Activated T-helper 2 cell treated with anti-CD3 and anti-CD28 coated beads, Interferon-gamma antibody, Interleukin-2, Interleukin-4, amounts not matched to agents 10 μg/mL and 5 μg/mL and 100 μg/mL, durations not matched to agents 14 hours and 24 hours and 36 hours (primary cell): ENCODE results near the gene SLC35E2B. TPM values are rescaled to one million over a fixed set of nuclear protein-coding genes. Genes with fewer than 3 reads are reported as not detected.
"Not testable (repeated sequence)": the region's sequence is repeated elsewhere in the genome, so short reads cannot be mapped to it uniquely, and the experiment has no call there.

Source experiments
- DNase-seq: peaks from one replicate; pipeline ENCODE4 v3.0.0; 2021; ENCODE audit warnings: low spot score
- H3K27ac Mint-ChIP-seq: one replicate; pipeline ENCODE4 v1.8.0; 2021; ENCODE audit warnings: mixed read lengths
- H3K27me3 Mint-ChIP-seq: one replicate; pipeline ENCODE4 v1.8.0; 2021; ENCODE audit warnings: low read depth, mixed read lengths
- H3K36me3 Mint-ChIP-seq: one replicate; pipeline ENCODE4 v1.8.0; 2021; ENCODE audit warnings: low read depth, mixed read lengths
- H3K4me1 Mint-ChIP-seq: one replicate; pipeline ENCODE4 v1.8.0; 2021; ENCODE audit warnings: low read depth, mixed read lengths
- H3K4me3 Mint-ChIP-seq: one replicate; pipeline ENCODE4 v1.8.0; 2021; ENCODE audit warnings: low read depth, mild to moderate bottlenecking, moderate library complexity, mixed read lengths
- H3K9me3 Mint-ChIP-seq: one replicate; pipeline ENCODE4 v1.8.0; 2021; ENCODE audit warnings: mixed read lengths
- intact Hi-C: fragments of 100-400 bp; cut with micrococcal nuclease; formaldehyde crosslinking; loops from one replicate; pipeline ENCODE4 v1.15.1; 2023
- total RNA-seq: library from RNA; stranded (reverse); gene quantifications from 2 replicates; pipeline ENCODE4 v1.2.3, GENCODE V29; 2022

The SLC35E2B gene
- 41.9 and 42.9 TPM in 2 replicates for total RNA-seq

GRCh38 chr1:1692714-1693647 lies at the start of gene SLC35E2B:
SLC35E2B (minus strand) TSS chr1:1692795; CDS start chr1:1676699, 16,096 bp downstream.
- H3K4me1 Mint-ChIP-seq, intact Hi-C loops, H3K27me3 Mint-ChIP-seq, H3K9me3 Mint-ChIP-seq: not testable (repeated sequence)
- DNase-seq = peak; percentile 93
- Mint-ChIP-seq H3K4me3 (peak within 1 kb of the TSS; percentile 77), H3K36me3 (peaks cover 12% of the 10 kb centered on the region), H3K27ac (peak within 1 kb of the TSS; percentile 95)

DNA sequence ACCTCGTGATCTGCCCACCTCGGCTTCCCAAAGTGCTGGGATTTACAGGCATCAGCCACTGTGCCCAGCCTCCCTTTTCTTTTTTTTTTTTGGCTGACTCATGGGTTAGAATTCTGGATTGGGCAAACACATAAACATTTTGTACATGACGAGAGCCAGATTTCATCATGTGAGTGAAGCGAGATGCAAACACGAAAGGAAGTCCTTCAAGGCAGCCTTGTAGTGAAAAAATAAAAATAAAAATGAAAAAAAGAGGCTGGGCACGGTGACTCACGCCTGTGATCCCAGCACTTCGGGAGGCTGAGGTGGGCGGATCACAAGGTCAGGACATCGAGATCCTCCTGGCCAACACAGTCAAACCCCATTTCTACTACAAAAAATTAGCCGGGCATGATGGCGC lies 48.4 kb upstream of the SLC35E2B start:
- H3K4me3 Mint-ChIP-seq, H3K27ac Mint-ChIP-seq, H3K36me3 Mint-ChIP-seq, H3K4me1 Mint-ChIP-seq, intact Hi-C loops, DNase-seq, H3K27me3 Mint-ChIP-seq, H3K9me3 Mint-ChIP-seq: not testable (repeated sequence)

GRCh38 chr1:1738799-1739337 lies 46.3 kb upstream of the SLC35E2B start:
- peaks cover 13% of the 10 kb centered on the region for H3K36me3 Mint-ChIP-seq
- H3K4me1 Mint-ChIP-seq, H3K27me3 Mint-ChIP-seq, DNase-seq, intact Hi-C loops, H3K27ac Mint-ChIP-seq, H3K9me3 Mint-ChIP-seq, H3K4me3 Mint-ChIP-seq: not testable (repeated sequence)

DNA sequence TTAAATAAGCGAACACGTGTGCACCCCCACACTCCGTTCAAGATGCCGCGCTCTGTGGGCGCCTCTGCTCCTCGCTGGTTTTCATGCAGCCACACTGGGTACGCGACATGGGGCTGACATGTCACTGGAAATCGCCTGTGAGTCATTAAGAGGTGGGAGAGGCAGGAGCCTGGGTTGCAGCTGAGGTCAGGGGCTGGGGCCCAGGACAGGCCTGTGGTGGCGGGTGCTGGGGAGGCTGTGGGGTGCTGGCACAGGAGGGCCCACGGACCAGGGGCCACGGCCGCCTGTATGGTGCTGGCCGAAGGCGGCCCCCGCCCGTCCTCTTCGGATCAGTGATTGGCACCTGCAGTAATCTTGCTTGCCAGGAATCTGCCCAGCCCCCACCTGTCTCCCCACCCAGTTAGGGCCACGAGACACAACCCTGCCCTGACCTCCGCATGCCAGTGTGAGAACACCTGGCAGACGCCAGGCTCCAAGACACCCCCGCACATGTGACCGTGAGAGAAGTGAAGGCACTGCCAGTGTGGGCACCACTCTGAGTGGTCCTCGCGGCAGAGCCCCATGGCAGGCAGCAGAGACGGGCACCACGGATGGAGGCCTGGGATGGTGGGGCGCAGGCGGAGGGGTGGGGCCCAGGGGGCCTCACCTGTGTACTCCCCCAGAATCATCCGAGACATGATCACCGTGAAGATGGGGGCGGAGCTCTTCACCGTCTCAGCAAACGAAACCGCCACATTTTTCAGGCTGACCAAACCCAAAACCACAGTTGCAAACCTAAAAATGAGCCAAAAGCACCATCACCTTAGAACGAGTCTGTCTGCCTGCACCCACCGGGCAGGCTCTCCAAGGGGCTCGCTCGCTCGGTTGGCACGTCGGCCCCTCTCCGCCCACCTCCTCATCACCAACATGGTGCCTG lies 45.3 kb upstream of the SLC35E2B start:
- H3K36me3 Mint-ChIP-seq = peaks cover 11% of the 10 kb centered on the region
- H3K4me1 Mint-ChIP-seq, DNase-seq, H3K4me3 Mint-ChIP-seq, H3K27ac Mint-ChIP-seq, intact Hi-C loops, H3K9me3 Mint-ChIP-seq, H3K27me3 Mint-ChIP-seq: not testable (repeated sequence)

GRCh38 chr1:1732381-1732780 lies 39.8 kb upstream of the SLC35E2B start:
- Mint-ChIP-seq H3K27me3 (no peaks in the 10 kb centered on the region), H3K4me1 (peaks cover 6% of the 10 kb centered on the region), H3K27ac (no peak overlapping the region), H3K36me3 (peaks cover 25% of the 10 kb centered on the region), H3K9me3 (no peaks in the 10 kb centered on the region), H3K4me3 (no peak overlapping the region)
- intact Hi-C loops = no loop called here
- no peak for DNase-seq

- no peak for DNase-seq
- intact Hi-C loops = no loop called here
- Mint-ChIP-seq H3K27me3 (no peaks in the 10 kb centered on the region), H3K36me3 (peaks cover 32% of the 10 kb centered on the region), H3K4me3 (no peak overlapping the region), H3K27ac (no peak overlapping the region), H3K9me3 (no peaks in the 10 kb centered on the region), H3K4me1 (peaks cover 9% of the 10 kb centered on the region)
Observed at GRCh38 chr1:1730870-1731269, 38.3 kb upstream of the SLC35E2B start.

DNA sequence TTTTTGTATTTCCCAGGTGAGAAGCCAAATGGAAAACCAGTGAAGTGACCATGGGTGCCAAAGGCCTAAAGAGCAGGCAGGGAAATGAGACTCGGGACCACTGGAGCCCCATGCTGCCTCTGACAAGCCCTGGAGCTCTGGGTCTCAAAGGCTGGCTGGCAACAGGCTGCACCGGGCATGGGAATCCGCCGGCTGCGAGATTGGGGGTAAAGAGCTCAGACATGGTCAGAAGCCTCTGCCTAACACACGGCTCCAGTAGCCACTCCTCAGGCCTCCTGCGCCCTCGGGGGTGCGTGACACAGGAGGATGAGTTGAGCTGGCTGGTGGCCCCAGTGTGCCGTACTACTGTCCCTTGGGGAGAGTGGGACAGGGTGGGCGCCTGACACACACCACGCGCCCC lies 37.6 kb upstream of the SLC35E2B start:
- H3K4me1 Mint-ChIP-seq, H3K9me3 Mint-ChIP-seq, H3K27ac Mint-ChIP-seq, H3K4me3 Mint-ChIP-seq, H3K27me3 Mint-ChIP-seq, intact Hi-C loops, DNase-seq: not testable (repeated sequence)
- H3K36me3 Mint-ChIP-seq = peaks cover 32% of the 10 kb centered on the region

DNA sequence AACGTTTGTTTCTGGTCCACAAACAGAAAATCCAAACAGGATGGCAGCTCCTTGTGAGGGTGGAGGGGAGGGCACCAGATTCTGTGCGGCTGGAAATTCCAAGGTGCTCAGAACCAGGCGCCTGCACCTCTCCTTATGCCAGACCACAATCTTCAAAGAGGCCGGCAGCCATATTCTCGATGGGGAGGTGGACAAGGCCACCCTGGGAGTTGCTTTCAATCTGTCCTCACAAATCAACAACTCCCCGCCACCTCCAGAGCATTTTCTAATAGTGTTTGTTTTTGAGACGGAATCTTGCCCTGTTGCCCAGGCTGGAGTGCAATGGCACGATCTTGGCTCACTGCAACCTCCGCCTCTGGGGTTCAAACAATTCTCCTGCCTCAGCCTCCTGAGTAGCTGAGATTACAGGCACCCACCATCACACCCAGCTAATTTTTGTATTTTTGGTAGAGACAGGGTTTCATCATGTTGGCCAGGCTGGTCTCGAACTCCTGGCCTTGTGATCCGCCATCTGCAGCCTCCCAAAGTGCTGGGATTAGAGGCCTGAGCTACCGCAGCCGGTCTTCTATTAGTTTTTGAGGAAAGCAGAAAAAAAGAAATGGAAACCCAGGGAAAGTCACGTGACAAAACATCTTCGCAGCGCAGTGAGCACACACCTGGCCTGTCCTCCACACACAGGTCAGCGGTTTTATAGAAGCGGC lies 36.7 kb upstream of the SLC35E2B start:
- H3K4me3 Mint-ChIP-seq, DNase-seq, H3K27me3 Mint-ChIP-seq: not testable (repeated sequence)

GRCh38 chr1:1728308-1729005 lies 35.9 kb upstream of the SLC35E2B start:
- Mint-ChIP-seq H3K36me3 (peaks cover 29% of the 10 kb centered on the region), H3K4me3 (peak overlapping the region; percentile 56), H3K27ac (peak overlapping the region; percentile 86), H3K4me1 (peaks cover 10% of the 10 kb centered on the region)
- H3K27me3 Mint-ChIP-seq, intact Hi-C loops, H3K9me3 Mint-ChIP-seq: not testable (repeated sequence)
- peak; percentile 55 for DNase-seq

More for the DNA sequence above, 36.7 kb upstream of the SLC35E2B start:
- intact Hi-C loops, H3K9me3 Mint-ChIP-seq: not testable (repeated sequence)
- peak overlapping the region; percentile 68 for H3K27ac Mint-ChIP-seq
- peaks cover 31% of the 10 kb centered on the region for H3K36me3 Mint-ChIP-seq
- H3K4me1 Mint-ChIP-seq = peaks cover 10% of the 10 kb centered on the region

DNA sequence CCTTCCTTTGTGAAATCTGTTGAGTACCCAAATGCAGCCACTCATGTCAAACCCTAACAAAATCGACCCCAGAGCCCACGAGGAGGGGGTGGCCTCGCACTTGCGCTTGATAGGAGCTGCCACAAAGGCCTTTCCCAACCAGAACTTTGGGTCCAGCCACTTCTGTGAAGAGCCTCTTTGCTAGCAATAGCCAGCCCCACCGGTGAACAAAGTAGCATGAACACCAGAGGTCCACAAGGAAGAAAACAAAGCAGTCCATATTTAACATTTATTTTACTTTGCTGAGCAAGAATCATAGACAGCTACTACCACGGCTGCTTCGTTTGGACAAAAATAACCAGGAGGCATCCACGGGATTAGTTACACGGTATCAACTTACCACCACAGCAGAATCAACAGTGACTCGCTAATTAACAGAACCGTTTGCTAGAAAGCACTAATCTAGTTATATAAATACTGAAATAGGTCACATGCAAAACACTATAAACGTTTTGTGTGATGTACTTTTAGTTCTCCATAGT lies 34.6 kb upstream of the SLC35E2B start:
- H3K27me3 Mint-ChIP-seq, intact Hi-C loops, DNase-seq, H3K9me3 Mint-ChIP-seq: not testable (repeated sequence)
- H3K36me3 Mint-ChIP-seq = peaks cover 24% of the 10 kb centered on the region
- H3K27ac Mint-ChIP-seq = peak overlapping the region; percentile 46
- peak overlapping the region; percentile 5 for H3K4me3 Mint-ChIP-seq
- peaks cover 10% of the 10 kb centered on the region for H3K4me1 Mint-ChIP-seq

DNA sequence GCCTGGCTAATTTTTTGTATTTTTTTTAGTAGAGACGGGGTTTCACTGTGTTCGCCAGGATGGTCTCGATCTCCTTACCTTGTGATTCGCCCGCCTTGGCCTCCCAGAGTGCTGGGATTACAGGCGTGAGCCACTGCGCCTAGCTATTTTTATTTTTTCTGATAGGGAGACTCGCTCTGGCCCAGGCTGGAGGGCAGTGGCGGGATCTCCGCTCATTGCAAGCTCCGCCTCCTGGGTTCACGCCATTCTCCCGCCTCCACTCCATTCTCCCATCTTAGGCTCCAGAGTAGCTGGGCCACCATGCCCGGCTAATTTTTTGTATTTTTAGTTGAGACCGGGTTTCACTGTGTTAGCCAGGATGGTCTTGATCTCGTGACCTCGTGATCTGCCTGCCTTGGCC lies 33.5 kb upstream of the SLC35E2B start:
- DNase-seq, H3K9me3 Mint-ChIP-seq, H3K27me3 Mint-ChIP-seq, intact Hi-C loops: not testable (repeated sequence)
- H3K4me3 Mint-ChIP-seq = peak overlapping the region; percentile 60
- peaks cover 15% of the 10 kb centered on the region for H3K4me1 Mint-ChIP-seq
- peak overlapping the region; percentile 49 for H3K27ac Mint-ChIP-seq
- H3K36me3 Mint-ChIP-seq = peaks cover 27% of the 10 kb centered on the region
